ENCODE measurements around the gene NPAS3.
"Not testable (repeated sequence)": the region's sequence is repeated elsewhere in the genome, so short reads cannot be mapped to it uniquely, and the experiment has no call there.

NPAS3 gene

DNA sequence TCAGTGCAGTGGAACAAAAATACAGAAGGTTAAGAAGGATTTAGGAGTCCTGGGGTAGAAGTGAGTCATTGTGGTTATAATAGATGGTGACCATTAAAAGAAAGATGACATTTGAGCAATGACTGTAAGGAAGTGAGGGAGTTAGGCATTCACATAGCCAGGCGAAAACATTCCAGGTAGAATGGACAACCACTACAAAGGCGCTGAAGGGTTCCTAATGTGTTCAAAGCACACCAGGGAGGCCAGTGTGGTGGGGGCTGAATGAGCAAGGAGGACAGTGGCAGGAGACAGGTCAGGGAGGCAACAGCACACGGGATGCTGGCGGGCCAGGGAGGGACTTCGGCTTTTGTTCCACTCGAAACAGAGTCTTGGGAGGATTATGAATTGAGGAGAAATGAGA, 129.9 kb downstream of the NPAS3 start:
- in situ Hi-C loops (cut with MboI; ENCODE audit: low sequenced_read_pairs): no loop called here

DNA sequence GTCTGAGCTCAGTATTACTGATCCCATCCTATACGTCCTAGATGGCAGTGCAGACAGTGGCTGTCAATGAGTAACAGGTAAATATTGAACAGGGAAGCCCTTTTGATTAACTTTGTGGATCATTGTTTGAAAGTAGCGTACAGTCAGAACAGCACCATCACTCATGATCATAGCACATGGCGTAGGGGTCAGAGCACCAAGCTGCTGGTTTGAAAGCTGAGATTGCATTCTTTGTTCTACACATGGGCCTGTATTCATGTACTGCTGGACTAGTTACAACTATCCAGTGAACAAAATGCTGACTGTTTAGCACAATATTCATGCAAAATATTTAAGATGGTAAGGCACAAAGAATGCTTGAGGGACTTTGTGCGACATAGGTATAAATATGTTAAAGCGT, 131.8 kb downstream of the NPAS3 start:
- in situ Hi-C loops (cut with MboI; ENCODE audit: low sequenced_read_pairs): no loop called here

DNA sequence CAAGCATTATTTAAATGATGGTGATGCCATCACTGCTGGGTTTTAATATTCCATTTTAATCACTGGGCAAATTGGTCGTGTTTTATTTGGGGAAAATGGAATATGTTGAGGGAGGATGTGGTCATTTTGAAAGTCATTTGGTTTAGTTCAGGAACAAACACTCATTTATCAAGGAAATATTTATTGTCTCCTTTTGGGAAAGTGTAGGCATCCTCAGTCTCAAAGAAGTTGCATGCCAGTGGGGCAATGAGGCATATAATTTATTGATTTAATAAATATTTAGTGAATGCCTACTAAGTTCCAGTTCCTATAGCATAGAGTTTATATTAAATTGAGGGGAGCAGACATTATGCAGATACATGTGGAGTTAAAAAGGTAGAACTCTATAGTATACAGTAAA, 134.3 kb downstream of the NPAS3 start:
- in situ Hi-C loops (cut with MboI; ENCODE audit: low sequenced_read_pairs): no loop called here

DNA sequence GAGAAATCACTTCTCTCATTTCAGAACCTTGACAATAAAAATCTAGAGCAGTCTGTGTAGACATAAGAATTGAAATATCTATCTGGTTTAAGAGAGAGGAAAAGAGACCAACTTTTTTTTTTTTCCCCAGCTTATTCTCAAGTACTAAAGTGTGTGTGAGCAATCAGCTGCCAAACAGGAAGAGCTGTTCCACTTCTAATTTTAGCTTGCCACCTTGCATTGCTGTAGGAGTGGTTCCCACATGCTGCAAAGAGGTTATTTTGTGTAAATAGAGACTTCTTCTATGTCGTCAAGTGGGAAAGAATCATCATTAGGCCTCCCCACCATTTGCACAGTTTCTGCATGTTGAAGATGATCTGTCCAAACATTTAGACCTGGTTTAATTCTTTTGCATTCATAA, 142.6 kb downstream of the NPAS3 start:
- in situ Hi-C loops (cut with MboI; ENCODE audit: low sequenced_read_pairs): no loop called here

DNA sequence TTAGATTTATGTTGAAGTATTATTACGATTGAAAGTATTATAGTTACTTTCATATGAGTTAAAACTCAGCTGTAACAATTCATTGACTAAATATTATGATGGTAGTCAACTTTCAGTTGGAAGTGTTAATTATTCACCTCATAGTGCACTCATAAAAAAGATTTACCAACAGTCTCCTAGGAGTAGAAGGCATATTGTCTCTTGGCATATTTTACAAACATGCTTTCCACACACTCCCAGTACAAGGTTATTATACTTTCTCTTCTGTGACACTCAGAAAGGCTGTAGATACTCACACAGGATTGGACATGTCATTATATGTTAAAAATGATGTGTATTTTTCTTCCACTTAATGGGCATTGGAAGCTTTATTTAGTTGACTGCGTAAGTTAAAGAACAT, 147.1 kb downstream of the NPAS3 start:
- in situ Hi-C loops (cut with MboI; ENCODE audit: low sequenced_read_pairs): no loop called here

- in situ Hi-C loops (cut with MboI; ENCODE audit: low sequenced_read_pairs): not testable (repeated sequence)
Observed at GRCh38 chr14:33088274-33088673, 149.6 kb downstream of the NPAS3 start.

- in situ Hi-C loops (cut with MboI; ENCODE audit: low sequenced_read_pairs): no loop called here
Observed at GRCh38 chr14:33098016-33098415, 159.3 kb downstream of the NPAS3 start.

GRCh38 chr14:33103489-33103888, 164.8 kb downstream of the NPAS3 start:
- in situ Hi-C loops (cut with MboI; ENCODE audit: low sequenced_read_pairs): no loop called here

DNA sequence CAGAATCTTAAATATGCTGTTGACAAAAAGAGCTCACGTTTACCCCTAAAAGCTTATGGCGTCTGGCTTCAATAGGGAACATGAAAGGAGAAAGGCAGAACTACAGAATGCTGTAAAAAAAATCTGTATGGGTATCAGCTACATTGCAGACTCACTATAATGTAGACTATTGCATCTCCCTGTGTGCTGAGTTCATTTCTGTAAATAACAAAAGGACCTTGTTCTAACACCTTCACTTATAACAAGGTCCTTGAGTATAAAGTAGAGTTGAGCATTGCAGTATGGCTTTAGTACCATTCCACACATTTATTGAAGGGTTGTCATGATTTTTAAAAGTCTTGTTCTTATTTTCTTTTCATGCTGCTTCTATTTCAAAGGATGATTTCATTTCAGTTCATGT, 165.3 kb downstream of the NPAS3 start:
- in situ Hi-C loops (cut with MboI; ENCODE audit: low sequenced_read_pairs): no loop called here

DNA sequence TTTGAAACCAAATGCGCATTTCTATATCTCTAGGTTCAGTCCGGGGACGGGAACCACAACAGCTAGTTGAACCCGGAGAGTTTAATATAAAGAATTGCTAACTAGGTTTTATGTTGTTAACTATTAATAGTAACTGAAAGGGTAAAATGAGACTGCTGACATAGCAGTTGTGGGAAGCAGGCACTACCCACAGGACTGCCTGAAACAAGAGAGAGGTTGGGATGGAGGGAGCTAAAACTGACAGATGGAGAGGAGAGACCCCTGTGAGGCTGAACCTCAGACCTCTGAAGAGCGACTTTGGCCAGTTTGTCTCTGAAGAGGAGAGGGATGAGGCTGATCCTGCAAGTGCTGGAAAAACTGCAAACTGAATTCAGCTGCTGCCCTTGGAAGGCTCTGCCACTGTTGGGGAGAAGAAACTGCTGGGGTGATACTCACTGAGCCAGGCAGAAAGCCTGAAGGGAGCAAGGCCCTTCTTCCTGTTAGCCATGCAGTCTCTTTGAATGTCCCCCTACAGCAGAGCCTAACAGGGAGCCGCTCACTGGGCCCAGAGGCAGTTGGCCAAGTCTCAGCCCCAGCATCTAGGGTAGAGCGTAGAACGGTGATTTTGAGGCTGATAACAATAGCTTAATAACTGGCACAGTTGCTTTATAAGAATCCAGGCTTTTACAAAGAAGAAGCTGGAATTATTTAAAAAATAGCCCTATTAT, 172.2 kb downstream of the NPAS3 start:
- in situ Hi-C loops (cut with MboI; ENCODE audit: low sequenced_read_pairs): no loop called here

GRCh38 chr14:33114331-33114730, 175.7 kb downstream of the NPAS3 start:
- in situ Hi-C loops (cut with MboI; ENCODE audit: low sequenced_read_pairs): no loop called here

DNA sequence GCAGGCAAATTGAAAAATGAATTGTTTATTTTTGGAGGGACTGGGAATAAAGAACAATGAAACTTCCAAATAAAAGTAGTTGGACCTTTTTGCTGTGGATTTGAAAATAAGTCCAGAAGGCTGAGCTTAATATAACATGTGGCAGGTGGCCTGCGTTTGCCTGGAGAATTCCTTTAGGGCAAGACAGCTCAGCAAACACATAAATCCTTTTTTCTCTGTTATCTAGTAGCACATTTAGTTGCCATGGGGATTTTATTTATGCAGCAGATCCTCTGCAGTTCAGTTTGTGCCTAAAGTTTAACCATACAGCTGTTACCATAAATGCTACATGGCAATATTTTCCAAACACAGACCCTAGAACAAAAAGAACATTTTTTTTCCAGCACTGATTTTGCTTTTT, 180.0 kb downstream of the NPAS3 start:
- in situ Hi-C loops (cut with MboI; ENCODE audit: low sequenced_read_pairs): no loop called here

- in situ Hi-C loops (cut with MboI; ENCODE audit: low sequenced_read_pairs): no loop called here
Observed at GRCh38 chr14:33120341-33120740, 181.7 kb downstream of the NPAS3 start.

GRCh38 chr14:33120966-33121365, 182.3 kb downstream of the NPAS3 start:
- in situ Hi-C loops (cut with MboI; ENCODE audit: low sequenced_read_pairs): no loop called here

DNA sequence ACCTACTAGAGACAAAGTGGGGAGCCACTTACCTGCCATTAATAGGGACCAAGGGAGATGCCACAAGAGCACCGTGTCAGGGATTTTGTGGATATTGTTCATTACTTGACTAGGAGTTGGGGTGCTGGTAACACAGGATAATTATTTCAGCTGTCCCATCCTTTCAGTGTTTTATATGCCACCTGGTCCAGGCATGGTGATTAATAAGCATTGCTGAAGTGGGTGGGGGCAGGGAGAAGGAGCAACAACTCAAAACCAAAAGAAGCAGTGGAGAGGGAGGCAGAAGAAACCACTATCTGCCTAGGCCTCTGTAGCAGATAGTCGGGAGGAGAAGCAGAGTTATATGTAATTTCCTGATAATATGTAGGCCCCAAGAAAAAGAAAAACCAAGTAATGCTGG, 184.6 kb downstream of the NPAS3 start:
- in situ Hi-C loops (cut with MboI; ENCODE audit: low sequenced_read_pairs): no loop called here

GRCh38 chr14:33126433-33126832, 187.8 kb downstream of the NPAS3 start:
- in situ Hi-C loops (cut with MboI; ENCODE audit: low sequenced_read_pairs): no loop called here

DNA sequence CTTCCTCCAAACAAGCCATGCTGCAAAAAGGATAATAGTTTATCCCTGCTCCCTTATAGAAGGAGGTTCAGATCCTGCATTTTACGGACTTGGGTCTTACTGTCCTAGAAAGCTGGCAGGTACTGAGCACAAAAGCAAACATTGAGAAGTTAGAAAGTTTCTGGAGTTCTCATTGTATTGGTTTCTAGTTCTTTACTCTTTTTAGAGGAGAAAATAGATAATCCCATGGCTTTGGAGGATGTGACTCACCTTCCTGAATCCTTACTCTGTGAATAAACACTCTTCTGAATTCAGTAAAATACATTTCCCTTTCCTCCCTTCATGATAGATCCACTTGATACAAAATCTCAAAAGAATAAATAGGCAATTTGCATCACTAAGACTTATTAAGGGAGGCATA, 188.9 kb downstream of the NPAS3 start:
- in situ Hi-C loops (cut with MboI; ENCODE audit: low sequenced_read_pairs): no loop called here

DNA sequence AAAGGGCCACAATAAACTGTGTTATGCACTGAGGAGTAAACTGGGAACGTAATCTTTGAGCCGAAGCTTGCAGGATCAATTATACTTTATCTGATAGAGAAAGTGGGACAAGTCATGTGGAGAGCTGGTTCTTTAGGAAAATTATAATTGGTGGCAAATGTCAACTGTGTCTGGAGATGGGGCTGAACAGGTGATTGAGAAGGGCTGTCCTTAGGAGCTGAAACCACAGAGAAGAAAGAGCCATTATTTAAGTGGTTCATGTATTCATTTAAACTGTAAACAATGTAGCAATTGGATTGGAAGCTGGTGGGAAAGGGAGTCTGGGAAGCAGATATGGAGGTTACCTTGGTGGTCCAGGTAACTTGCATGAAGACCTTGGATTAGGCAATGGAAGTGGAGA, 193.1 kb downstream of the NPAS3 start:
- in situ Hi-C loops (cut with MboI; ENCODE audit: low sequenced_read_pairs): no loop called here

DNA sequence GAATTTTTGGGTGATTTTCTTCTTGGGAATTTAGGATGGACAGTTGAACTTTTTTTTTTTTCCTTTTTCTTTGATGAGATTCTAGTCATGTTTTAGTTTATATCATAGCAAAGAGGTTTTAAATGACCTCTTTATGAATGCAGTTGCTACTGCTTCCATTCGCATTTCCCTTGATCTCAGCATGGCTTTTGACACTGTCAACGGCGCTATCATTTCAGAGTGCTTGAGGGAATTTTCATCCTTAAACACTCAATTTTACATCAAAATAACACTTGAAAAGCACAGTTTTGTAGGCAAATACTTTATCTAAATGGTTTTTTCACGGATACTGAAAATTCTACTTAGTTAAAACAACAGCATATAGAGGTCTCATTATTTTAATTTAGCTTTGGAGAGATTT, 195.5 kb downstream of the NPAS3 start:
- in situ Hi-C loops (cut with MboI; ENCODE audit: low sequenced_read_pairs): no loop called here

DNA sequence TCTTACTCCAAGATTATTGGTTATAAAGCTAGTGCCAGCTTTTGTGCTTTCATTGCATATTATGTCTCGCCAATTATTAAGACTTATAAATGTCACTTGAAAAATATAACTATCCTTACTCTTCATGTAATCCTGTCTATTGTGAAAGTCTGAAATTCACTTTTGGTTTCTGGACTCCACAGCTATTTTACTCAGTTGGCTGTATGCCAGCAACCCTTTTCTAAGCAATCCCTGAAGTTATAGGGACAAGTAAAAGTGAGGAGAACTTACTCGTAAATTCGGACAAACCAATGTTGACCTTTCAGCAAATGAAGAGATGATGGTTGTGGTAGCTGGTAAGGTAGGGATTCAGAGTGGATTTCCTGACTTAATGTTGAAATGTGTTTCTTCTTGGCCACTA, 196.3 kb downstream of the NPAS3 start:
- in situ Hi-C loops (cut with MboI; ENCODE audit: low sequenced_read_pairs): no loop called here

GRCh38 chr14:33150666-33151428, 212.2 kb downstream of the NPAS3 start:
- in situ Hi-C loops (cut with MboI; ENCODE audit: low sequenced_read_pairs): no loop called here

- in situ Hi-C loops (cut with MboI; ENCODE audit: low sequenced_read_pairs): no loop called here
Observed at GRCh38 chr14:33163109-33163508, 224.4 kb downstream of the NPAS3 start.

GRCh38 chr14:33163600-33163999, 224.9 kb downstream of the NPAS3 start:
- in situ Hi-C loops (cut with MboI; ENCODE audit: low sequenced_read_pairs): no loop called here

Data from hTERT RPE-1 (cell line).